LoVo (cell line): ENCODE results near the gene CDKAL1.
"Not testable (repeated sequence)": the region's sequence is repeated elsewhere in the genome, so short reads cannot be mapped to it uniquely, and the experiment has no call there.

ENCODE experiments used
- DNase-seq: peaks from one replicate; pipeline ENCODE4 v3.0.0-alpha.2; 2016; ENCODE audit warnings: low spot score

The CDKAL1 gene

DNA sequence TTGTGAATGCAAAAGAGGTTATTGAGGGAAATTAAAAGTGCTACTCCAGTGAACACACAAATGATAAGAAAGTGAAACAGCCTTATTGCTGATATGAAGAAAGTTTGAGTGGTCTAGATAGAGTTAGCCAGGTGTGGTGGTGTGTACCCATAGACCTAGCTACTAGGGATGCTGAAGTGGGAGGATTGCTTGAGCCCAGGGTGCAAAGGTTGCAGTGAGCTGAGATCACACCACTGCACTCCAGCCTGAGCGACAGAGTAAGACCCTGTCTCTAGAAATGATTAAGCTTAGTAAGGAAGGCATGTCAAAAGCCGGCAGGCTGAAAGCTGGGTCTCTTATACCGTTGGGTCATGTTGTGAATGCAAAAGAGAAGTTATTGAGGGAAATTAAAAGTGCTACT is 389.8 kb downstream of the CDKAL1 start:
- DNase-seq = not testable (repeated sequence)

DNA sequence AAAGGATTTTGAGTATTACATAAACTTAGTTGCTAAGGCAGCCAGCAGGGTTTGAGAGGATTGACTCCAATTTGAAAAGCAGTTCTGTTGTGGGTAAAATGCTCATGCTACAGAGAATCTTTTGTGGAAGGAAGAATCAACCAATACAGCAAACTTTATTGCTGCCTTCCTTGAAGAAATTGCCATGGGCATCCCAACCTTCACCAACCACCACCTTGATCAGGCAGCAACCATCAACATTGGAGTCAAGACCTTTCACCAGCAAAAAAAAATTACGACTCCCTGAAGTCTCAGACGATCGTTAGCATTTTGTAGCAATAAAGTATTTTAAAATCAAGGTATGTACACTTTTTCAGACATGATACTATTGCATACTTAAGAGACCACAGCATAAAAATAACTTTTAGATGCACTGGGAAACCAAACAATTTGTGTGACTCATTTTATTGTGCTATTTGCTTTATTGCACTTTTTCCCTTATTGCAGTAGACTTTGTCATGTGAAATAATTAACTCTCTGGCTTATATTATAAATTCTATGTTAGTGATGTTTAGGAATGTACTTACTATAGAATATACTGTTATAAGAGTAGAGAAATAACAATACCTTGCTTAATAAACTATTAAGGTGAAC is 390.8 kb downstream of the CDKAL1 start:
- peak; percentile 58 for DNase-seq

DNA sequence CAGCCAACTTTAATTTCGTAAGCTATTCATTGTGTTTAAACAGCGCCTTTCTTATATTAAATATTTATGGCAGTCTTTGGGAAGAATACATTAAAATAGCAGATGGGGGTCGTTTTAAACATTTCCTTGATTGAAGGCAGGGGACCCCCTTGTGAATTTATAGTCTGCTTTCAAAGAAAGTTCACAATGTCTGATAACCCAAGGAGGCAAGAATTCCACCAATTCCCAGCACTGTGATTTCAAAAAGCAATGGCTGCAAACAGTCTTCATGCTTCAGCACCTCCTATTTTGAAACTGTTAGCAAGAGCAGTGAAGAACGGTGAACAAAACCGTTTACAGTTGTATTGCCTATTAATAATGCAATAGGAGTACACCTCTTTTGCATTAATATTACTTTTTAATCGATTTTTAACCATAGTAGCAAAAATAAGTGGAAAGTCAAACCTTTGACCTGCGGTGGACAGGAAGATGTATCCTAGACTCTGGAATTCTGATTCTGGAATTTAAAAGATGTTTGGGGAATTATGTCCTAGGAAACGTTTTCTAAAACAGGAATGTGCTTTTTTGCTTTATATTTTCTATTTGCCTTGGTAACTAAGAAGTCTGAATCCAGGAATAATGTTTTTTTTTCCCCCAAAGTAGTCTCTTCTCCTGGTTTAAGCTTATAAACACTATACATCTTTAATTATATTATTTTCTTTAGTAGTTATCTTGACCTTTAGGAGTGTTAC is 393.0 kb downstream of the CDKAL1 start:
- no peak for DNase-seq

DNA sequence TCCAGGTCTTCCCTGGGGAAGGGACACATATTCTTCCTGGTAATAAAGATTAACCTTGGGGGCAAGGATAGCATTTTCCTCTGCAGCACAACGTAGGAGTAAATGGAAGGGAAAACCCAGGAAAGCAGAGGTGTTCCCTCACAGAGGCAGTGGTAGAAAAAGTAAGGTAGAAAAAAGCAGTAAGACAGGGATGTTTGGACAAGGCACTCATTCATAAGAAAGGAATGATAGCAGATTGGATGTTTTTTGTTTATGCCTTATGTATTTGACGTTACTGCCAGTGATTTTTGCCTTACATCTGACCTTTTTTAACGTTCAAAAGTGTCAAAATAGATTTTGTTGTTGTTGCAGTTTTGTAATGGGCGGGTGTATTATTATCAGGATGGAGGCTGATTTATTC is 395.0 kb downstream of the CDKAL1 start:
- DNase-seq = no peak

DNA sequence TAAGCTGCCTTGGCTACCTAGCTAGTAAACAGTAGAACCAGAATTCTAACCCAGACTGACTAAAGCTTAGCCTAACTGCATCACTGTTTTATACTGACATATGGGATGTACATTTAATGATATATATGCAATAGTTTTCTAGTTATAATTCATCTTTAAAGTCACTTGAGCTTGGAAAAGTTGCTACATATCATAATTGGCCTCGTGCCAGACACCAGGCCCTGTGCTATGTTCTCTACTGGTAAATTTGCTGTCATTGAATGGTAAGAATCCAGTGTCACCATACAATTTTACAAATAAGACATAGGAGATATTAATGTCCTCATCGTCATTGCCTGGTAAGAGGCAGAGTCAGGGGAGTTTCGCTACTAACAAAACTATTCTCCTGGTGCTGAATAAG is 396.8 kb downstream of the CDKAL1 start:
- no peak for DNase-seq

DNA sequence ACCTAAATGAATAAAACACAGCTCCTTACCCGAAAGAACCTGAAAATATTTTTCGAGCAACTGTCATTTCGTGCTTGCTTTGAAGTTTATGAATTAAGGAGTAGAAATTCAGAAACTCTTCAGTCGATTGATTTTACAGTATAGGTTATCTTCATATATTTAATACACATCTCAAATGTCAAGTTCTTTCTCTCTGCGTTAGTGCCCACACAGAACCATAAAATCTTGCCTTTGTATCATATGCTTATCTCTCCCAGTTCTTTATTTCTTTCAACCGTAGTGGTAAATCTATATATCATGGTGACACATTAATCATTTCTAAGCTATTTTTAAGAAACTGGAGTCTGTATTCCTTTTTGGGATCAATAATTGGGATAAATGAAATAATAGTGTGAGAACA is 397.5 kb downstream of the CDKAL1 start:
- no peak for DNase-seq

DNA sequence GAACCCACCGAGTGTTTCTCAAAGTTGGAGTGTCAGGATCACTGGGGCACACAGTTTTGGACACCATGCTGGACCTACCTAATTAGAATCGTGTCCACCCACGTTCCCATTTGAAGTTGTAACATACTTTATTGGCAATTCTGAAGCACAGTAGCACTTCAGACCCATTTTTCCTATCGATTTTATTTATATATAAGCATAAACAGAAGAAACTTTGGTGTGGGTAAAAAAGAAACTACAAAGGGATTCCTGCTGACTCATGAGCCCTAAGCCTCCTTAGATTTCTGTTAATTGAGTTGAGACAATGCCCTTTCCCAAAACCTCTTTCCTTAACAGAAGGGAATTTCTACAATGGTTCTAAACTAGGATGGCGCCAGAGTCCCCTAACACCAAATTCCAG is 398.0 kb downstream of the CDKAL1 start:
- DNase-seq = peak; percentile 7

DNA sequence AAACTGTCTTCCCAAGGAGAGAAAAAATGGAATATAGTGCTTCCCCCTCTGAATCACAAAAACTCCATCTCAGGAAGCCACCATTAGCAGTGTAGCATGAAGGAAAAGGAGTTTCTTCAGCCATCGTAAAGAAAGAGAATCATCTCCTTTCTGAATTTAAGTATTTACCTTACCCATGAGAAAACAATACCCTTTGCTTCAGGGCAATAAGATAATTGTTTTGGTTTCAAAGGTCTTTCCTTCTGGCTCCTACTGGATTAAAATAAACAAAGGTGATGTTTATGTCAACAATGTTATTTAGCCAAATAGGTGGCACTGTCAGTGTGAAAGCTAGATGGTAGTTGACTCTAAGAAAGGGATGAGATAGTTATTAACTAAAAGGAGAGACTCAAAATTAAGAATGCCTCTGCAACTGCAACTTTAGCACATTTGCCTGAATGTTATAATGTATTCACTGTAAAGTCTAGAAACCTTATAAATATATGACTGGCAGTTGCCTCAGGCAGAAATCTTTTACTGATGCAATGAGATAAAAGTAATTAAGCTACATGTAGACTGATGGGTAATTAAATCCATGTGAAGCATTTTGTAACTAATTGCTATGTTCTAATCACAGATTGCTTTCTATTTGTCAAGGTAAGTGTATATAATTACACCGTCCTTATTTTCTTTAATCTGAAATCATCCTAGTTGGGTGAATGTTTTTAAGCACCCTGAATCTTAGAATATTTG is 399.0 kb downstream of the CDKAL1 start:
- peak; percentile 2 for DNase-seq

DNA sequence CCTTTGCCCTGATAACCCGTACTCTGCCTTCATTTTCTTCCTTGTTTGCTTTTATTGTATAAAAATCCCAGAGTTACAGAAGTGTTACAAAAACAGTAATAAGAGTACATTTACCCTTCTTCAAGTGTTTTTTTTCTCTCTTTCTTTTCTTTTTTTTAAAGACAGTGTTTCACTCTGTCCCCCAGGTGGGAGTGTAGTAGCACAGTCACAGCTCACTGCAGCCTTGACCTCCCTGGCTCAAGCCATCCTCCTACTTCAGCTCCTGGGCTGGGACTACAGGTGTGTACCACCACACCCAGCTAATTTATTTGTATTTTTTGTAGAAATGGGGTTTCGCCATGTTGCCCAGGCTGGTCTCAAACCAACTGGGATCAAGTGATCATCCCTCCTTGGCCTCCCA is 402.7 kb downstream of the CDKAL1 start:
- no peak for DNase-seq

DNA sequence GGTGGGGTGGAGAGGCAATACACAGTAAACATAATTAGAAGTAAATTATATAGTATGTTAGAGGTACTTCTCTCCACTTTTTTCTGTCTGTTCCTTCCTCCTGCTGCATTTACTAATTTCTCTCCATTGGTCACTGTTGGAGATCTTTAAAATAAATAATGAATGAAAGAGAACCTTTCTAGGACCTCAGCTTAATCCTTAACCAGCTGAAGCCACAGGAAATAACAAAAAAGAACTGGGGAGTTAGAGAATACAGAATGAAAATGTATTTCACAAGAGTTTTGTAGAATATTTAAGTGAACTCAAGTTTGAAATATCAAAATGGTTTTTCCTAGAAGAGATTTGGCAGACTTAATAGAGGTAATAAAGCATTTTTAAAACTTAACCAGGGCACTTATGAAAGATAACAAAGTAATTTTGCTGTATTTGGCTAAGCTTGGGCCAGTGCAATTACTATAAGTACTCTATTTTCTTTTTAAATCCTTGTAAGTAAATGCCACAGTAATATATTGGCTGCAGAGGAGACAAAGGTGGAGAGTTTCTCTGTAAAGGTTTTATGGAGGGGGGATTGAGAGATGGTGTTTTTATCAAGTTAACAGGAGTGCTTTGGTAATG is 405.0 kb downstream of the CDKAL1 start:
- DNase-seq = no peak

DNA sequence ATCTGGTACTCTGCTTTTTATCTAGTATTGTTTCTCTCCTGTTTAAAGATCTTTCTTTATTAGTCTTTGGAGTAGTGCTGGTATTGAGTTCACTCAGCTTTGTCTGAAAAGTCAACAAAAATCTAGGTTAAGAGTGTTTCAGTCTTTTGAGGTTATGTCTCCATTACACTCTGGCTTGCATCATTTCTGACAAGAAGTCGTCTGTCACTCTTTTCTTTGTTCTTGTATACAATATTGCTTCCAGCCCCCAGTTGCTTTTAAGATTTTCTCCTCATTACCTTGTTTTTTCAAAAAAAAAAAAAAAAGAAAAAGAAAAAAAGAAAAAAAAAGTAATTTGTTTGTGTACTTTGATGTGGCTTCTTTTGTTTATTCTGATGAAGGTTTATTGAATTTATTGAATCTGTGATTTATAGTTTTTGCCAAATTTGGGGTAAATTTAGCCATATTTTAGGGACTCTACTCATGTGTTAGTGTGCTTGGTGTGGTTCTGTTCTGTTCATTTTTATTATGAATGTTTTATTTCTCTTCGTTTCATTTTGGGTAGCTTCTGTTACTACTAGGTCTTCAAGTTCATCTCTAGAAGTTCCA is 408.9 kb downstream of the CDKAL1 start:
- no peak for DNase-seq

DNA sequence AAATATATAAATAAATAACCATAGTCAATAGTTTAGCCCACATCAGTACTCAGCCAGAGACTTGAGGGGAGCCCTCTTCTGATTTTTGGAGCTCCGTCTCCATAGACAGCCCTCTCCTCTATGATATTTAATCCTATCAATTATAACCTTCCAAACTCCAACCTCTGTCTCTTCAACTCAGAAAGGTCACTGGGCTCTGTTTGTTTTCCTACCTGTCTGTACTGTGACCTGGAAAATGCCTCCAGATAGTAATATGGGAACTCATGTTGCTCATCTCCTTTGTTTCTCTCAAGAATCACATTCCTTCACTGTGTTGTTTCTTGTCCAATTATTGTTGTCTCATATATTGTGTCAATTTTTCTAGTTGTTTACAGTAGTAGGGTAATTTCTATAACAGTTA is 409.7 kb downstream of the CDKAL1 start:
- no peak for DNase-seq

DNA sequence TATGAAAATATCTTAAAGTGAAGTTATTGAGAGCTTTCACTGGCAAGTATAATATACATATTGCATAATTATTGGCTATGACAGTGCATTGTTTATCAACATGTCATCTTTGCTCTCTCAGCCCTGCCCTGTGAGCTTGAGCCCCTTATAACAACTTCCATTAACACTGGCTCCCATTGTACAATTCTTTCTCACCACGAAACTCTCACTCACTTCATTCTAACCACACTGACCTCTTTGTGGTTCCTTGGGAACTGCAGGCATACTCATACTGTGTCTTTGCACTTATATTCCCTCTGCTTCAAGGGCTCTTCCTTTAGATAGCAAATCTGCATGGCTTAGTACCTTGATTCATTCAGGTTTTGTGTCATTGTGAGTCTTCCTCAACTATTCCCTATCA is 411.8 kb downstream of the CDKAL1 start:
- DNase-seq = no peak

DNA sequence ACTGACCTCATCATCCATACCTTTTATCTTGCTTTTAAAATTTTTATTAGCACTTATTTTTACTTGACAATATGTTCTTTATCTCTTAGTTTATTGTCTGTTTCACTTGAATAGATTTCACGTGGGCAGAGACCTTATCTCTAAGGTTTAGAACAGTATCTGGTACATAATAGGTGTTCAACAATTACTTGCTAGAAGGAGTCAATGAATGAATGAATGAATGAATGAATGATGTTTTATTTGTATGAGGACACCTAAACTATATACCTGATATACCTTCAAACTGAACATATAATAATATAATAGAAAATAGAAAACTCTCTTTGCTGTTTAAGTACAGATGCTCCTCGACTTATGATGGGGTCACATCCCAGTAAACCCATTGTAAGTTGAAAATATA is 412.6 kb downstream of the CDKAL1 start:
- no peak for DNase-seq

DNA sequence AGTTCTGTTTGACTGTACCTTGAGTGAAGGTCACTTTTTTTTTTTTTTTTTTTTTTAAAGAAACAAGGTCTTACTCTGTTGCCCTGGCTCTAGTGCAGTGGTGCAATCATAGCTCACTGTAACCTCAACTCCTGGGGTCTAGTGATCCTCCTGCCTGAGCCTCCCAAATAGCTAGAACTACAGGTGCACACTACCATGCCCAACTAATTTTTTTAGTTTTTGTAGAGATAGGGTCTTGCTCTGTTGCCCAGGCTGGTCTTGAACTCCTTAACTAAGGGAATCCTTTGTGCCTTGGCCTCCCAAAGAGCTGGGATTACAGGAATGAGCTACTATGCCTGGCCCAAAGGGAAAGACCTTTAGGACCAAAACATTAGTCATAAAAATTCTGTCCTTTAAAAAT is 413.7 kb downstream of the CDKAL1 start:
- DNase-seq = no peak

DNA sequence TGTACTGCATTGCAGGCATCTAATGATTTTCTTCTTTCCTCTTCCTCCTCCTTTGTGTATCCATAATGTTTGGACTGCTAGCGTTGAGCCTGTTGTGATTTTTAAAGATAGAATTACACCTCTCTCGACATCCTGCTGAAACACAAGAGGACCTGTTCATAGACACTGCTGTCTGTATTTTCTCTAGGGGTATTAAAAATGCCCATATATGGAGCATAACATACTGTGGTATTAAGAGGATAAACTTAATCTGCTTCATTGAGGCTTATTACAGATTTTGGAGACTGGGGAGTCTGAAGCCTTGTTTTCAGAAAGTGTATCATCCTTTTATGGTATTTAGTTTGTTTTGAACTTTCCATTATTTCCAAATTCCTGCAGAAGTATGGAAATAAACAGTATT is 414.3 kb downstream of the CDKAL1 start:
- no peak for DNase-seq

DNA sequence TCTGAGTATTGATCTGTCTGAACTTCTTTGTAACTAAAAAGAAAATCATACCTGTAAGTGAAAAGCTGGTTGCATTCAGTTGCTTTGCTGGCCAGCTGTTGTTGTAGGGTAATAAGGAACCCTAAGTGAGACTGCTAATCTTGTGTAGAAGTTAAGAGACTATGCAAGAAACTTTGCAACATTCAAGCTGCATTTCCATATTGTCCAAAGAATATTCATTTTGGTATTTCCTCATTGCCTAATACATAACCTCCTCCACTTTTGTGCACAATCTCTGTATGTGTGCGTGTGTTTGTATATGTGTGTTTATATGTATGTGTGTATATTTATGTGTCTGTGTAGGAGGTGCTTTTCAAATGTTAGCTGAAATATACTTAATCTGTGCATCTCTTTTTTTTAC is 414.9 kb downstream of the CDKAL1 start:
- DNase-seq = no peak

DNA sequence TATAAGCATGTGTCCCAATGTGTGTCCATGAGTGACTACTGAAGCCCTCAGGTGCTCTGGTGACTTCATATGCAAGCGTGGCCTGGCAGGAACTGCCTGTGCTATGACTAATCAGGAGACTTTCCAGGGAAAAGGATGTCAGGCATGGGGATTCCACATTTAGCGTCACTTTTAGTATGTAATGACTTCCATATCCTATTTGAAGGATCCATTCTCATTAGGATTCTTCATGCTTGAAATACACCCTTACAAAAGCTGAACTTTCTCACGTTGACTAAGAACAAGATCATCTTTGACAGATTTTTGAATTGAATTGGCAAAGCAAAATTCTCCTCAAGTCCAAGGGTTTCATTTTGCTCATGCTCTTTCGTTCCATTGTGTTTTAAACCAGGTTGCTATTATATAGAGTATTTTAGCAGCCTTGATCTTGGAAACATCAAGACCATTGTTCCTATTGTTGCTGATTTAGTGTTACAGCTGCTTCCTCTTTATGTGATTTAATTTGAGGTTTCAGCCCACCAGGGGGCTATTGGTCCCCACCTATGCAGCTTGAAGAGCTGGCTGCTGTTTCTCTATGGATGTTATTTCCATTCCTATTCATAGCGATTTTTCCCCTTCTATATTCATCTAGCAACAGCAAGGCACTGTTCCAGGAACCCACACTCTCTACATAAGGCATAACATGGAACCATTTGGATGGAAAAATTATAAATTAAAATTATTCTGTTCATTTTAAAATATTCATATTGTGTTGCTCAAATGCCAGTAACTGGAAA is 418.6 kb downstream of the CDKAL1 start:
- no peak for DNase-seq

DNA sequence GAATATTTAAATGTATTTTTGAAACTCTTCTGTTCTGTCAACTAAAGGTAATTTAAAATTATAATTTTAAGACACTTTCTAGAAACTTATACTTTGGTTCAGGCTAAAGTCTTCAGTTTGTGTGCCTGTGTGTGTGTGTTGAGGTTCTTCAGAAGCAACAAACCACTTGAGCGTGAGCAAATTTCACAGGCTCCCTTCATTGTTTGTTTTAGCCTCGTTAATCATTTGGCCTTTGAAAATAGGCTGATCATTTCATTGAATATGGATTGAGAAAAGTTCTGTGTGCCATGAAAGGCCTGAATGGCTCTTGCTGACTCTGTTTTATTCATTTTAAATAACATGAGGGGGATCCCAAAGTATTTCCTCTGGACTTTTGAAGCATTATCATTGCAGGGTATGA is 420.1 kb downstream of the CDKAL1 start:
- no peak for DNase-seq

DNA sequence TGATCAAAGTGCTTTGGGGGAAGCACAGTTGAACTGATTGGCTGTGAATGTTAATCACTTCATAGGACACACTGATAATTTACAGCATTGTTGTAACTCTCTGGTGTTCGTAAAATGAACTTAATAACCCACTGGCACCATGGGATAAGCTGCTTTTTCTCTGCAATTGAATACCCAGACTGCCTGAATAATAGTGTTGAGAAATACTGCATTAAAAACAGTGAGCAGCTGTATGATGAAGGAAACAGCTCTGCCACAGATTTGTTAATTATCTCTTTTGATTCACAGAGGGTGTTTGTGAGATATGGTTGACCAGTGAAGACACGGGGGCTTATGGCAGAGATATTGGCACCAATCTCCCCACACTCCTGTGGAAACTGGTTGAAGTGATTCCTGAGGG is 420.9 kb downstream of the CDKAL1 start:
- no peak for DNase-seq

DNA sequence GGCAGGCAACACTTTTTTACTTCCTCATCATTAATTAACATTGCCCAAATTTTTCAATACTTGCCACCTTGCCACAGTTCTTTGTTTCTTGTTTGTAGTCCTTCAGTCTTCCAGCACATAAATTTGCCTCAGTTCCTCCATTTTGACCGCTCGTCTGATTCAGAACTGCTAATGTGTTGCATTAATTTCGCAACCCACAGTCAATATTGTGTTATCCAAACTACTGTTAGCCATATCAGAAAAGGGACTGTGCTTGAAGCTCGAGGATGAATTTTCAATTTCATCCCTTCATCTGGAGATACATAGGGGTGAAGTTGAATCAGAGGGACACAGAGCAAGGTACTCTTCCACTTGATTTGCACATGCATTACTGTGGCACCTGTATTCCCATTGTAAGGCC is 421.5 kb downstream of the CDKAL1 start:
- DNase-seq = no peak

DNA sequence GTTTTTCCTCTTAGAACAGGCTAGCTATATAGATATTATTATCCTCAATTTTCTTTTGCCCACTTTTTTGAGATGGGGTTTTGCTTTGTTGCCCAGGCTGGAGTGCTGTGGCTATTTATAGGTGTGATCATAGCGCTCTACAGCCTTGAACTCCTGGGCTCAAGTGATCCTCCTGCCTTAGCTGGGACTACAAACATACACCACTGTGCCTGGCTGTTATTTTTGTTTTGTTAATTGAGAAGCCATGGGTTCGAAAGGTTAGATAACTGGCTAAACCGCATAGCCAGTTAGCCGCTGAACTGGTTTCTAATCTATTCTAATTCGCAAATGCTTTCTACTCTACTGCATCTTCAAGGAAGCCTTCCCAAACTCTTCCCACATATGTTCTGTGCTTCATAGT is 425.8 kb downstream of the CDKAL1 start:
- no peak for DNase-seq
